GM13976 (cell line): ENCODE measurements around the gene PLA1A.

Experiments
- DNase-seq: peaks from one replicate; pipeline ENCODE4 v3.0.0; 2012; ENCODE audit warnings: low spot score
- CTCF ChIP-seq: IDR thresholded peaks from 2 replicates; pipeline ENCODE4 v1.5.1; 2012; ENCODE audit warnings: borderline replicate concordance, mild to moderate bottlenecking; ENCODE audit not compliant: insufficient read depth; ENCODE audit errors: extremely low read depth, missing control alignments, control extremely low read depth
- in situ Hi-C: fragments of 300-500 bp; cut with MboI; formaldehyde crosslinking; loops from one replicate; pipeline ENCODE4 v1.12.0; 2022; ENCODE audit warnings: low sequenced_read_pairs, mixed read lengths, inconsistent platforms; ENCODE audit not compliant: unreplicated experiment

The PLA1A gene

GRCh38 chr3:119579366-119580066, 18.2 kb upstream of the PLA1A start, which contains the start of gene ADPRH:
TSS of gene ADPRH (plus strand) at chr3:119579492. CDS start at chr3:119582170, 2,678 bp downstream.
- TF ChIP-seq CTCF: no peak
- in situ Hi-C loops: loop anchor here (25.0 kb wide), 1 partner anchor 508 kb away; the partner anchor contains the start of gene GSK3B
- DNase-seq: peak; percentile 87

GRCh38 chr3:119580067-119580760, 17.5 kb upstream of the PLA1A start:
- in situ Hi-C loops: loop anchor here (25.0 kb wide), 1 partner anchor 507 kb away; the partner anchor contains the start of gene GSK3B
- no peak for TF ChIP-seq CTCF
- peak; percentile 68 for DNase-seq

GRCh38 chr3:119582178-119582577, 15.5 kb upstream of the PLA1A start:
- DNase-seq: peak; percentile 57
- TF ChIP-seq CTCF: no peak
- in situ Hi-C loops: loop anchor here (25.0 kb wide), 1 partner anchor 505 kb away; the partner anchor contains the start of gene GSK3B

- no peak for DNase-seq
- no peak for TF ChIP-seq CTCF
- in situ Hi-C loops: loop anchor here (25.0 kb wide), 1 partner anchor 502 kb away; the partner anchor contains the start of gene GSK3B
Measured at GRCh38 chr3:119585208-119585607, 12.5 kb upstream of the PLA1A start.

GRCh38 chr3:119585856-119586570, 11.7 kb upstream of the PLA1A start:
- in situ Hi-C loops: loop anchor here (25.0 kb wide), 1 partner anchor 501 kb away; the partner anchor contains the start of gene GSK3B
- TF ChIP-seq CTCF: no peak
- DNase-seq: no peak

GRCh38 chr3:119586733-119587172, 10.9 kb upstream of the PLA1A start:
- no peak for TF ChIP-seq CTCF
- in situ Hi-C loops: loop anchor here (25.0 kb wide), 1 partner anchor 501 kb away; the partner anchor contains the start of gene GSK3B
- no peak for DNase-seq
